Mucosa of stomach (tissue), 1 donor: ENCODE measurements around the gene ATP1A4.
"Not testable (repeated sequence)": the region's sequence is repeated elsewhere in the genome, so short reads cannot be mapped to it uniquely, and the experiment has no call there.

Experiments
- H3K27me3 ChIP-seq: one replicate; pipeline ENCODE4 v1.7.0; 2013; ENCODE audit warnings: mild to moderate bottlenecking, low read length; ENCODE audit not compliant: control insufficient read depth, insufficient read depth
- H3K36me3 ChIP-seq: one replicate; pipeline ENCODE4 v1.7.0; 2013; ENCODE audit warnings: low read length; ENCODE audit not compliant: control insufficient read depth, insufficient read depth
- H3K4me1 ChIP-seq: one replicate; pipeline ENCODE4 v1.7.0; 2013; ENCODE audit warnings: mild to moderate bottlenecking, low read length; ENCODE audit not compliant: control insufficient read depth, insufficient read depth
- H3K4me3 ChIP-seq: one replicate; pipeline ENCODE4 v1.7.0; 2013; ENCODE audit warnings: low read length
- H3K9ac ChIP-seq: one replicate; pipeline ENCODE4 v1.7.0; 2013; ENCODE audit warnings: mild to moderate bottlenecking, low read length, moderate library complexity
- H3K9me3 ChIP-seq: one replicate; pipeline ENCODE4 v1.7.0; 2013; ENCODE audit warnings: mild to moderate bottlenecking, low read length, moderate library complexity; ENCODE audit not compliant: control insufficient read depth
- donor health status: Pancreatic carcinoma.

The ATP1A4 gene

GRCh38 chr1:160151303-160151702, at the start of gene ATP1A4:
ATP1A4 (plus strand) TSS chr1:160151603; CDS start chr1:160152041, 438 bp downstream.
- H3K4me3 ChIP-seq: no peak within 1 kb of the TSS
- H3K9me3 ChIP-seq: no peaks in the 10 kb centered on the region
- no peaks in the 10 kb centered on the region for H3K4me1 ChIP-seq
- no peaks in the 10 kb centered on the region for H3K36me3 ChIP-seq
- H3K9ac ChIP-seq: no peak within 1 kb of the TSS
- H3K27me3 ChIP-seq: no peaks in the 10 kb centered on the region

DNA sequence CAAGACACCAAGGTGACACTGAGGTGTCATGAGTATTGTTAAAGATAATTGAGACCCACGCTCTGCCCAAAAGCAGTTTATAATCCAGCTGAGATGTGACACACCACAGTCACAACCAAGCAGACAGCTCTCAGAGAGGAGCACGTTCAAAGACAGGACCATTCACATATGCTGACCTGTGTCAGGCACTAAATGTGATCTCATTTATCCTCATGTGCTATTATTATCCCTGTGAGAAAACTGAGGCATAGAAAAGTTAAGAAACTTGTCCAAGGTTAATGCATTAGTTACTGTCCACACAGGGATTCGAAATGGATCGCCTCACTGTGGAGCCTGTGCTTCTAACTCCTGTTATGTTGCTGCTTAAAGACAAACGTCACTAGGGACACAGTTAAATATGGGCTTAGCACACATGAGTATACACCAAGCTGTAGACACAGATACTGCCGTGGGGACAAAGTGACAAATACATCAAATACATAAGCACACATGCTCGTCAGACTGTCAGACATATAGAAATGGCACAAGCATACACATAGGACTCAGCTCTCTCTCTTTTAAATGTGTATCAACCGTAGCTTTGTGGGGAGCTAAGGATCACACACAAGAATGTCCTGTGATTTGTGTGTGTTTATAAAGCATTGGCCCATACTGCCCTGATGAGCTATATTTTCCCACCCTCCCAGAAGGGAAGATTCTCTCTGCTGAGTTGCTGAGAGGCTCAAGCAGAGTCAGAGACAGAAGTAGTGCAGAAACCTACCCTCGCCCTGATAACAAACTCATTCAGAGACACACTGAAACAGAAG, 49.5 kb upstream of the ATP1A4 start:
- no peaks in the 10 kb centered on the region for H3K9me3 ChIP-seq
- no peaks in the 10 kb centered on the region for H3K27me3 ChIP-seq
- peak overlapping the region; percentile 3 for H3K9ac ChIP-seq
- no peak overlapping the region for H3K4me3 ChIP-seq
- no peaks in the 10 kb centered on the region for H3K36me3 ChIP-seq
- peaks cover 35% of the 10 kb centered on the region for H3K4me1 ChIP-seq

DNA sequence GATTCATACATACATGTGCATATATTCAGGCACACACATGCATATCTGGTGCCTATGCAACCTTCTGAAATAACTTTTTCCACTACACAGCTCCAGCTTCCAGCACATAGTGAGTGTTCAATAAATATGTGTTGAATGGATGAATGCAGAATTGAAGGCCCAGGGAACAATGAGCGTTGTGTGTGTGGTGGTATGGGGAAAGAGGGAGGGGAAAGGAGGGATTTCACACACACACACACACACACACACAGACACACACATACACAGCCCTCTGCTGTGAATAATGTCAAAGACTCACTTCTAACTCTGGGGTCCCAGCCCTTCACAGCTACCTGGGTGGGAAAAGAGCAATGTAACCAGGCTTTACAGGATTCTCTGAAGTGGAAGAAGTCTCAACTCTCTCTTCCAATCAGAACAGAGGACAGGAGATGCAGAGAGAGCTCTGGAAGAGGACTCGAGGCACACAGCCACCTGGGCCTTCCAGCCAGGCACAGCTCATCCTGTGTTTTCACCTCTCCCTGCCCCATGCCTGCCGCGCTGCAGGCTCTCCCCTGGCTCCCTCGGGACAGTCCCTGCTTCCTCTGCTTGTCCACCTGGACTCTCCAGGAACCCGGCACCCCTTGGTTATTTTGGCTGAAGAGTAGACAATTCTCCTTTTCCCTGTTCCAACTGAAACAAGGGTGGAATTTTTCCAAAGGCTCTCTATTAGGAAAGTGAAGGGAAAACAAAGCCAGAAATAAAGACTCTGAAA, 47.6 kb upstream of the ATP1A4 start:
- Histone ChIP-seq H3K9ac (no peak overlapping the region), H3K4me1 (peaks cover 23% of the 10 kb centered on the region), H3K27me3 (no peaks in the 10 kb centered on the region), H3K4me3 (no peak overlapping the region), H3K36me3 (no peaks in the 10 kb centered on the region), H3K9me3 (no peaks in the 10 kb centered on the region)

GRCh38 chr1:160104486-160104885, 46.9 kb upstream of the ATP1A4 start:
- H3K36me3 ChIP-seq: no peaks in the 10 kb centered on the region
- H3K4me3 ChIP-seq: no peak overlapping the region
- no peaks in the 10 kb centered on the region for H3K9me3 ChIP-seq
- peaks cover 18% of the 10 kb centered on the region for H3K4me1 ChIP-seq
- H3K9ac ChIP-seq: no peak overlapping the region
- peaks cover 5% of the 10 kb centered on the region for H3K27me3 ChIP-seq

GRCh38 chr1:160105155-160105554, 46.2 kb upstream of the ATP1A4 start:
- peaks cover 16% of the 10 kb centered on the region for H3K4me1 ChIP-seq

GRCh38 chr1:160107512-160107911, 43.9 kb upstream of the ATP1A4 start:
- Histone ChIP-seq H3K4me1 (no peaks in the 10 kb centered on the region), H3K9ac (no peak overlapping the region), H3K36me3 (no peaks in the 10 kb centered on the region), H3K4me3 (no peak overlapping the region), H3K27me3 (peaks cover 7% of the 10 kb centered on the region), H3K9me3 (no peaks in the 10 kb centered on the region)

More at GRCh38 chr1:160105155-160105554, 46.2 kb upstream of the ATP1A4 start:
- no peak overlapping the region for H3K9ac ChIP-seq
- H3K4me3 ChIP-seq: no peak overlapping the region
- H3K9me3 ChIP-seq: no peaks in the 10 kb centered on the region
- peaks cover 7% of the 10 kb centered on the region for H3K27me3 ChIP-seq
- H3K36me3 ChIP-seq: no peaks in the 10 kb centered on the region

DNA sequence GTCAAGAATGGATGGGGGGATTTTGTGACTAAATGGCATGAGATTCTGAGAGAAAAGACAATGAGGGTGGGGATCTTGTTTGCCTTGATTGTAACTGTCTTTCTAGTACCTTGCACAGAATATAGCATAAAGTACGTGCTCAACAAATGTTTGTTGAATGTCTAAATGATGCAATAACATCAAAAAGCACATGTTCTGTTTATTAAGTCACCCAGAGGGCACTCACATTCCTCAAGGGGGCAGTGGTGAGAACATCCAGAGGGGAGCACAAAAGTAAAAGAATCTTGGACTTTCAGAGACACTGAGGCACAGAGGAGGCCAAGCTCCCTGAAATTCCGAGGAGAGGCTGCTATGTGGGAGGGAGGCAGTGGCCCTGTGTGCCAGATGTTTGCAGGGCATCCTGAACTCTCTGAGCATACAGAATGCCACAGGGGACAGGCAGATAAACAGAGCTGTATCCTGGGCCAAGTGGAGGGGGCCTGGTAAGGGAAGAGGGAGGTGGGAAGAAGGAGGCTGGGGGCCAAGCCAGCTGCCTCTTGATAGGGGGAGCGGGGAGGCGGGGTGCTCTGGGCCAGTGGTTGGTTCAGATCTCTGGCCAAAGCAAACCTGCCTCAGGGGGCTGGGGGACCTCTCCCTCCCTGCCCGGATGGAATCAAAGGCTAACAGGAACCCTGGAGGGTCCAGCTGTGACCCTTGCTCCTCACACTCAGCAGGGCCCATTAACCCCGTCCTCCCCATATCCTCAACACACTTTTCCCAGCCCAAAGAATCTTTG, 42.3 kb upstream of the ATP1A4 start:
- no peak overlapping the region for H3K4me3 ChIP-seq
- H3K36me3 ChIP-seq: no peaks in the 10 kb centered on the region
- peaks cover 7% of the 10 kb centered on the region for H3K27me3 ChIP-seq
- no peaks in the 10 kb centered on the region for H3K4me1 ChIP-seq
- H3K9me3 ChIP-seq: no peaks in the 10 kb centered on the region
- H3K9ac ChIP-seq: no peak overlapping the region

DNA sequence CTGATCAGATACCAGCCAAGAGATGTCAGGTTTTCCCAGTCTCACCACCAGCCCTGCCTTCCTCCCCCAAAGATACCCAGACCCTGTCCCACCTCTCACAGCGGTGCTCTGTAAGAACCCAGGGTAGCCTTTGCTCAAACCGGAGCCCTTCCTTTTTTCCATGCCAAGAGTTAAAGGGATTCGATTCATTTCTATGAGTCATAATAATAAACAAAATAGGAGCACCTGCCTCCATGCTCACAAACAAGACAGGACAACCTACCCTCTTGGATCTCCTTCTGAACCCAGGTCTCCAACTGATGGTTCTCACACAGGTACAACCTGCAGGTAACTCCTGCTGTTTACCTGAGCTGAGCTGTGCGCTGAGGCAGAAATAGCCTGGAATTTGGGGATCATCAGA, 41.7 kb upstream of the ATP1A4 start:
- H3K27me3 ChIP-seq: peaks cover 12% of the 10 kb centered on the region
- H3K9me3 ChIP-seq: no peaks in the 10 kb centered on the region
- no peak overlapping the region for H3K9ac ChIP-seq
- no peaks in the 10 kb centered on the region for H3K4me1 ChIP-seq
- H3K4me3 ChIP-seq: no peak overlapping the region
- H3K36me3 ChIP-seq: no peaks in the 10 kb centered on the region

DNA sequence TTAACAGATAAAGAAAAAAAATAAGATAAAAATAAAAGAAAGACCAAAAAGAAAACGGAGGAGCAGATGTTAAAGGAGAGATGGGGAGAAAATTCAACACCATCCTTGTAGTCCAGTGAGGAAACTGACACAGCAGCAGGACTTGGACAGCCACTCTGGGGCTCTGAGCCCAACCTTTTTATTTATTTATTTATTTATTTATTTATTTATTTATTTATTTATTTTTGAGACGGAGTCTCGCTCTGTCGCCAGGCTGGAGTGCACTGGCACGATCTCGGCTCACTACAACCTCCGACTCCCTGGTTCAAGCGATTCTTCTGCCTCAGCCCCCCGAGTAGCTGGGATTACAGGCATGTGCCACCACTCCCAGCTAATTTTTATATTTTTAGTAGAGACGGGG, 39.9 kb upstream of the ATP1A4 start:
- H3K9me3 ChIP-seq, H3K36me3 ChIP-seq, H3K9ac ChIP-seq, H3K4me1 ChIP-seq, H3K4me3 ChIP-seq: not testable (repeated sequence)
- H3K27me3 ChIP-seq: peaks cover 28% of the 10 kb centered on the region

- no peaks in the 10 kb centered on the region for H3K36me3 ChIP-seq
- peaks cover 31% of the 10 kb centered on the region for H3K27me3 ChIP-seq
- H3K4me1 ChIP-seq: no peaks in the 10 kb centered on the region
- H3K4me3 ChIP-seq: no peak overlapping the region
- no peaks in the 10 kb centered on the region for H3K9me3 ChIP-seq
- H3K9ac ChIP-seq: no peak overlapping the region
Observed at GRCh38 chr1:160112357-160112756, 39.0 kb upstream of the ATP1A4 start.

DNA sequence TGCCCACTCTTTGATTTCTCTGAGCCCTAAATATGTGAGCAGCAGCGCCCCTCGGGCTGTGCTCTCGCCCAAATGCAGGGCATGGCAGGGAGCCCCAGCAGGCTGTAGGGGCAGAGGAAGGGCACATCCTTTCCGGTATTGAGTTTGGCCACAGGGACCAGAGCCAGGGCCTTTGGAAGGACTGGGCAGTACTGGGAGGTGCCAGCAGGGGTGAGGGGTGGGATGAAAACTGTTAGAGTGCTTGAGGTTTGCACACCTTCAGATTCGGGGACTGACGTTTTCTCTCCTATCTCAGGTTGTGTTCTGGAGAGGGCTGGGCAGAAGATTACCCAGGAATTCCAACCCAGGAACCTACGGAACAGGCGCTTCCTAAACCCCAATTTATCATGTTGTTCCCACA, 38.0 kb upstream of the ATP1A4 start:
- no peak overlapping the region for H3K4me3 ChIP-seq
- no peaks in the 10 kb centered on the region for H3K9me3 ChIP-seq
- H3K9ac ChIP-seq: no peak overlapping the region
- H3K27me3 ChIP-seq: peaks cover 31% of the 10 kb centered on the region
- H3K36me3 ChIP-seq: no peaks in the 10 kb centered on the region
- H3K4me1 ChIP-seq: no peaks in the 10 kb centered on the region

GRCh38 chr1:160114085-160114484, 37.3 kb upstream of the ATP1A4 start:
- Histone ChIP-seq H3K4me1 (no peaks in the 10 kb centered on the region), H3K36me3 (no peaks in the 10 kb centered on the region), H3K9me3 (no peaks in the 10 kb centered on the region), H3K4me3 (no peak overlapping the region), H3K9ac (no peak overlapping the region), H3K27me3 (peaks cover 29% of the 10 kb centered on the region)
